Keratinocyte (primary cell): ENCODE results near the gene RPS25.

Source experiments
- EZH2 ChIP-seq: IDR thresholded peaks from one replicate; pipeline ENCODE4 v1.6.1; 2012; ENCODE audit warnings: inconsistent platforms, mild to moderate bottlenecking, low read length, moderate library complexity
- TF ChIP-seq, protein P1 (sequence below), 3 experiments: IDR thresholded peaks in 1 of 3; conservative IDR thresholded peaks in 1 of 3; optimal IDR thresholded peaks in 1 of 3; 2 replicates in 2 of 3; 3 replicates in 1 of 3; pipeline versions ENCODE3 to v1.5.1; 2011; ENCODE audit warnings: low read length in 3 of 3, mild to moderate bottlenecking in 3 of 3, moderate library complexity in 2 of 3, control low read depth in 1 of 3, inconsistent platforms in 1 of 3; ENCODE audit not compliant: insufficient read depth in 2 of 3; ENCODE audit errors: extremely low read depth in 1 of 3

DNA sequence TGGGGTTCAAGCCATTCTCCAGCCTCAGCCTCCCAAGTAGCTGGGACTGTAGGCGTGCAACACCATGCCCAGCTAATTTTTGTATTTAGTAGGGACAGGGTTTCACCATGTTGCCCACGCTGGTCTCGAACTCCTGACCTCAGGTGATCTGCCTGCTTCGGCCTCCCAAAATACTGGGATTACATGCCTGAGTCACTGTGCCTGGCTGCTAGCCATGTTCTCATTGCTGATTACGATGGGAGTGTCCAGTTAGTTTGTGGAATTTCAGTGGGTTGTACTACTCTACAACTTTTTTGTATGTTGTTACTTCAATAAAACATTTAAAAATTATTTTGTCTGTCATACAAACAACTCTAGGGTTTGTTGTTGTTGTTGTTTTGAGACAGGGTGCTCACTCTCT, 44.6 kb upstream of the RPS25 start:
- TF ChIP-seq, protein P1, sequence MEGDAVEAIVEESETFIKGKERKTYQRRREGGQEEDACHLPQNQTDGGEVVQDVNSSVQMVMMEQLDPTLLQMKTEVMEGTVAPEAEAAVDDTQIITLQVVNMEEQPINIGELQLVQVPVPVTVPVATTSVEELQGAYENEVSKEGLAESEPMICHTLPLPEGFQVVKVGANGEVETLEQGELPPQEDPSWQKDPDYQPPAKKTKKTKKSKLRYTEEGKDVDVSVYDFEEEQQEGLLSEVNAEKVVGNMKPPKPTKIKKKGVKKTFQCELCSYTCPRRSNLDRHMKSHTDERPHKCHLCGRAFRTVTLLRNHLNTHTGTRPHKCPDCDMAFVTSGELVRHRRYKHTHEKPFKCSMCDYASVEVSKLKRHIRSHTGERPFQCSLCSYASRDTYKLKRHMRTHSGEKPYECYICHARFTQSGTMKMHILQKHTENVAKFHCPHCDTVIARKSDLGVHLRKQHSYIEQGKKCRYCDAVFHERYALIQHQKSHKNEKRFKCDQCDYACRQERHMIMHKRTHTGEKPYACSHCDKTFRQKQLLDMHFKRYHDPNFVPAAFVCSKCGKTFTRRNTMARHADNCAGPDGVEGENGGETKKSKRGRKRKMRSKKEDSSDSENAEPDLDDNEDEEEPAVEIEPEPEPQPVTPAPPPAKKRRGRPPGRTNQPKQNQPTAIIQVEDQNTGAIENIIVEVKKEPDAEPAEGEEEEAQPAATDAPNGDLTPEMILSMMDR (optimal IDR thresholded peaks at IDR 0.05 in 1 of 3, IDR thresholded peaks at IDR 0.05 in 1 of 3, conservative IDR thresholded peaks at IDR 0.05 in 1 of 3; ENCODE audit: extremely low read depth in 1 of 3, insufficient read depth in 2 of 3, low read length in 3 of 3), result no peak
- no peak for TF ChIP-seq EZH2
